CD4-positive, alpha-beta T cell (primary cell): Measurements from ENCODE around the gene COX7A2L. TPM values are rescaled to one million over a fixed set of nuclear protein-coding genes. Genes with fewer than 3 reads are reported as not detected.

Experiments
- ATAC-seq: fragments of 200-7000 bp; cut with Tn5 transposase; one replicate; pipeline ENCODE4 v1.10.0; 2022; ENCODE audit warnings: mild to moderate bottlenecking; ENCODE audit not compliant: poor library complexity
- CTCF ChIA-PET: fragments of 350-600 bp; sonication (Branson Sonifier 250); formaldehyde crosslinking; loops from one replicate; lab custom pipeline; 2021; ENCODE audit warnings: antibody characterized with exemption, inconsistent platforms; lab: Charles Lee
- POLR2A ChIA-PET: fragments of 350-600 bp; sonication (Branson Sonifier 250); formaldehyde crosslinking; loops from one replicate; lab custom pipeline; 2021; ENCODE audit warnings: antibody characterized with exemption, inconsistent platforms; lab: Charles Lee
- DNase-seq, 14 experiments: peaks; one replicate each; pipeline ENCODE4 v3.0.0-alpha.2; 2013 to 2020; ENCODE audit warnings: mixed read lengths in 2 of 14
- H3K27ac ChIP-seq, 2 donors: one replicate each; pipeline versions ENCODE4 v1.5.1 to v1.7.0; 2013; ENCODE audit warnings: low read length in 2 of 2, low read depth in 1 of 2, mild to moderate bottlenecking in 1 of 2
- H3K27me3 ChIP-seq, 2 experiments: 1 replicate in 1 of 2; 2 replicates in 1 of 2; pipeline versions ENCODE4 v1.6.1 to v1.7.0; 2013; ENCODE audit warnings: low read length in 2 of 2, control low read depth in 1 of 2, mild to moderate bottlenecking in 1 of 2, moderate library complexity in 1 of 2; ENCODE audit not compliant: insufficient read depth in 2 of 2, control insufficient read depth in 1 of 2
- H3K36me3 ChIP-seq: one replicate; pipeline ENCODE4 v1.6.1; 2013; ENCODE audit warnings: low read length, control low read depth; ENCODE audit not compliant: insufficient read depth
- H3K4me1 ChIP-seq: one replicate; pipeline ENCODE4 v1.6.1; 2013; ENCODE audit warnings: low read length, control low read depth; ENCODE audit not compliant: insufficient read depth
- H3K4me3 ChIP-seq: one replicate; pipeline ENCODE4 v1.5.1; 2013; ENCODE audit warnings: mild to moderate bottlenecking, low read length, moderate library complexity
- H3K9me3 ChIP-seq, 2 experiments: 1 replicate in 1 of 2; 2 replicates in 1 of 2; pipeline versions ENCODE4 v1.6.1 to v1.7.0; 2013; ENCODE audit warnings: low read length in 2 of 2, mild to moderate bottlenecking in 2 of 2, control low read depth in 1 of 2, moderate library complexity in 1 of 2; ENCODE audit not compliant: control insufficient read depth in 1 of 2, insufficient read depth in 1 of 2
- H3K27ac Mint-ChIP-seq: one replicate; pipeline ENCODE4 v1.8.0; 2020; ENCODE audit warnings: mixed read lengths
- H3K27me3 Mint-ChIP-seq: one replicate; pipeline ENCODE4 v1.8.0; 2021; ENCODE audit warnings: mixed read lengths
- H3K36me3 Mint-ChIP-seq: one replicate; pipeline ENCODE4 v1.8.0; 2021; ENCODE audit warnings: low read depth, mixed read lengths
- H3K4me1 Mint-ChIP-seq: one replicate; pipeline ENCODE4 v1.8.0; 2021; ENCODE audit warnings: low read depth, mixed read lengths
- H3K4me3 Mint-ChIP-seq: one replicate; pipeline ENCODE4 v1.8.0; 2020; ENCODE audit warnings: mild to moderate bottlenecking, mixed read lengths
- H3K9me3 Mint-ChIP-seq: one replicate; pipeline ENCODE4 v1.8.0; 2020; ENCODE audit warnings: mixed read lengths
- intact Hi-C, 2 experiments: fragments of 100-400 bp; cut with DNase I in 1 of 2; cut with micrococcal nuclease in 1 of 2; formaldehyde crosslinking; loops; one replicate each; pipeline versions ENCODE4 v1.15.1 to v1.9.0; 2023 to 2025; cut with DNase I, micrococcal nuclease
- total RNA-seq, 174 experiments: library from RNA in 2 of 174; stranded (reverse) in 2 of 174; gene quantifications; one replicate each; pipeline ENCODE4 v1.2.3 and lab custom pipeline; 2021 to 2026
- TF ChIP-seq, protein P1 (sequence below): fragments of 200-600 bp; IDR thresholded peaks from one replicate; pipeline ENCODE4 v1.8.0; 2022; ENCODE audit warnings: antibody characterized with exemption, mild to moderate bottlenecking

Gene COX7A2L
- total RNA-seq, 2 experiments from 2014 or later, result 51.3 to 57.3 TPM

DNA sequence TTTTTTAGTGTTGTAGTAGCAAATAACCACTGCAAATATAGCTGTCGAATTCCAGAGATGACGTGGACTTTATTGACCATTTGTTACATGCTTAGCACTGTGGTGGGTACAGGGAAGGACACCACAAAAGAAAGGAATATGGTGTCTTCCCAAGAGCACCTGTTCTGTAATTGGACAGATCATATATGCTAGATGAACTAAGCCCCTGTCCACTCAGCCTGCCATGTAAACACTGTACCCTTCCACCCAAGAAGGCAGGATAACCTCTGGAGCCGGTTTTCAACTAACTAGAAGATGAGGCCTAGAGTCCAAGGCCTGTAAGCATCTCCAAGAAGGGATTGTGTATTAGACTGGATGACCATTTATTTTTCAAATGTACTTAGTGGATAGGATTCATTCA is 44.1 kb downstream of the COX7A2L start:
- intact Hi-C loops, result no loop called here
- H3K36me3 ChIP-seq, result peaks cover 67% of the 10 kb centered on the region
- Mint-ChIP-seq H3K27me3 (no peaks in the 10 kb centered on the region), H3K4me3 (no peak overlapping the region), H3K4me1 (peaks cover 50% of the 10 kb centered on the region), H3K27ac (peak overlapping the region; percentile 81), H3K9me3 (no peaks in the 10 kb centered on the region), H3K36me3 (peaks cover 90% of the 10 kb centered on the region)
- H3K4me1 ChIP-seq, result peaks cover 8% of the 10 kb centered on the region
- no peak for ATAC-seq
- DNase-seq, result no peak
- H3K27me3 ChIP-seq, result no peaks in the 10 kb centered on the region
- H3K4me3 ChIP-seq, result no peak overlapping the region
- POLR2A ChIA-PET, result no interaction called here
- TF ChIP-seq, protein P1, sequence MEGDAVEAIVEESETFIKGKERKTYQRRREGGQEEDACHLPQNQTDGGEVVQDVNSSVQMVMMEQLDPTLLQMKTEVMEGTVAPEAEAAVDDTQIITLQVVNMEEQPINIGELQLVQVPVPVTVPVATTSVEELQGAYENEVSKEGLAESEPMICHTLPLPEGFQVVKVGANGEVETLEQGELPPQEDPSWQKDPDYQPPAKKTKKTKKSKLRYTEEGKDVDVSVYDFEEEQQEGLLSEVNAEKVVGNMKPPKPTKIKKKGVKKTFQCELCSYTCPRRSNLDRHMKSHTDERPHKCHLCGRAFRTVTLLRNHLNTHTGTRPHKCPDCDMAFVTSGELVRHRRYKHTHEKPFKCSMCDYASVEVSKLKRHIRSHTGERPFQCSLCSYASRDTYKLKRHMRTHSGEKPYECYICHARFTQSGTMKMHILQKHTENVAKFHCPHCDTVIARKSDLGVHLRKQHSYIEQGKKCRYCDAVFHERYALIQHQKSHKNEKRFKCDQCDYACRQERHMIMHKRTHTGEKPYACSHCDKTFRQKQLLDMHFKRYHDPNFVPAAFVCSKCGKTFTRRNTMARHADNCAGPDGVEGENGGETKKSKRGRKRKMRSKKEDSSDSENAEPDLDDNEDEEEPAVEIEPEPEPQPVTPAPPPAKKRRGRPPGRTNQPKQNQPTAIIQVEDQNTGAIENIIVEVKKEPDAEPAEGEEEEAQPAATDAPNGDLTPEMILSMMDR, result no peak
- H3K27ac ChIP-seq, result peak overlapping the region in 1 of 2 donors; percentile 38
- no peaks in the 10 kb centered on the region for H3K9me3 ChIP-seq
- CTCF ChIA-PET, result no interaction called here

GRCh38 chr2:42315844-42316470 is 45.1 kb downstream of the COX7A2L start:
- no peaks in the 10 kb centered on the region for H3K27me3 ChIP-seq
- CTCF ChIA-PET, result no interaction called here
- H3K4me1 ChIP-seq, result peaks cover 3% of the 10 kb centered on the region
- peaks cover 43% of the 10 kb centered on the region for H3K4me1 Mint-ChIP-seq
- peaks cover 85% of the 10 kb centered on the region for H3K36me3 Mint-ChIP-seq
- intact Hi-C loops, result no loop called here
- no peaks in the 10 kb centered on the region for H3K9me3 Mint-ChIP-seq
- H3K4me3 ChIP-seq, result no peak overlapping the region
- ATAC-seq (no peak), DNase-seq (no peak)
- POLR2A ChIA-PET, result interaction anchor here (0.7 kb wide), 1 partner anchor 43 kb away, joined by 3 read pairs; no protein-coding TSS in a partner anchor
- no peak overlapping the region for H3K4me3 Mint-ChIP-seq
- peak overlapping the region; percentile 81 for H3K27ac Mint-ChIP-seq
- H3K36me3 ChIP-seq, result peaks cover 70% of the 10 kb centered on the region
- no peaks in the 10 kb centered on the region for H3K9me3 ChIP-seq
- no peaks in the 10 kb centered on the region for H3K27me3 Mint-ChIP-seq
- H3K27ac ChIP-seq, result no peak overlapping the region
- TF ChIP-seq, protein P1, result no peak

DNA sequence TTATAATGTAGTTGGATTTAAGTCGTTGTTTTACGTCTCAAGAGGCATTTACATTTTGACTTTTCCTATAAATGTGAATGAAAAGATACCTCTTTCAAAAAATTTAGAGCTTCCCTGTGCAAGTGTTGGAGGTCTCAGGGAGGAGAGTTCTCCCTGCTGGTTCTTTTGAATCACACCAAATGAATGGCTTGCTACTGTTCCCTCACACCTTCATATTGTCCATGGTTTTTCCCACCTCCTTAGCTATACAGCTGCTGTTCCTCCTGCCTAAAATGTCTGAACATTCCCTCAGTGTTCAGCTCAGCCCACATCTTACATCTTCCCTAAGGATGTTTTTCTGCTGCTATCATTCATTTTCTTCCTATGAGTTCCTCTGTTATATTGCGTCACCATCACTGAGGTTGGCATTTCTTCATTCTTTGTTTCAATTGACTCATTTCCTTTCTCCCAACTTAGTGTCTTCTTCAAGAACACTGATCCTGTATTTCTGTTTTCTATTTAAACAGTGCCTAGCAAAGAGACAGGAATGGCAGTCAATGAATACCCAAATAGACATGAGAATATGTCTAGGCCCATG is 46.0 kb downstream of the COX7A2L start:
- Mint-ChIP-seq H3K27ac (peak overlapping the region; percentile 10), H3K27me3 (no peaks in the 10 kb centered on the region), H3K36me3 (peaks cover 82% of the 10 kb centered on the region), H3K9me3 (no peaks in the 10 kb centered on the region), H3K4me1 (peaks cover 38% of the 10 kb centered on the region), H3K4me3 (no peak overlapping the region)
- intact Hi-C loops, result no loop called here
- CTCF ChIA-PET, result no interaction called here
- H3K36me3 ChIP-seq, result peaks cover 64% of the 10 kb centered on the region
- no peak for DNase-seq
- no peaks in the 10 kb centered on the region for H3K27me3 ChIP-seq
- H3K4me1 ChIP-seq, result peaks cover 3% of the 10 kb centered on the region
- ATAC-seq, result no peak
- TF ChIP-seq, protein P1, result no peak
- no peaks in the 10 kb centered on the region for H3K9me3 ChIP-seq
- POLR2A ChIA-PET, result no interaction called here
- H3K4me3 ChIP-seq, result no peak overlapping the region
- H3K27ac ChIP-seq, result no peak overlapping the region
